H1 (cell line): ENCODE data around the gene COL4A4. TPM values are rescaled to one million over a fixed set of nuclear protein-coding genes. Genes with fewer than 3 reads are reported as not detected.

Experiments used
- CTCF ChIA-PET: fragments of 300-600 bp; sonication (Branson Sonifier 250); formaldehyde crosslinking; loops from one replicate; lab custom pipeline; 2021; ENCODE audit not compliant: partially characterized antibody; lab: Charles Lee
- POLR2A ChIA-PET: fragments of 300-600 bp; sonication (Branson Sonifier 250); formaldehyde crosslinking; loops from one replicate; lab custom pipeline; 2021; ENCODE audit warnings: inconsistent platforms; ENCODE audit not compliant: partially characterized antibody; lab: Charles Lee
- DNase-seq, 2 experiments: peaks; one replicate each; pipeline versions ENCODE4 v3.0.0 to v3.0.0-alpha.2; 2010 to 2022; ENCODE audit warnings: low spot score in 2 of 2, low read depth in 1 of 2, mixed read lengths in 1 of 2
- FAIRE-seq: peaks from 2 replicates; lab custom pipeline; 2011; peaks lifted over from hg19 to GRCh38; lab: Jason Lieb, UNC
- H2AFZ ChIP-seq: 2 replicates; pipeline ENCODE4 v1.8.1; 2012; ENCODE audit warnings: low read length, inconsistent platforms
- H2AK5ac ChIP-seq: 2 replicates; pipeline ENCODE4 v1.6.1; 2013; ENCODE audit warnings: low read depth, low read length
- H2BK120ac ChIP-seq: replicated peaks from 2 replicates; pipeline ENCODE3; 2013; ENCODE audit warnings: low read depth, low read length, inconsistent platforms
- H2BK12ac ChIP-seq: 2 replicates; pipeline ENCODE4 v1.6.1; 2013; ENCODE audit warnings: low read depth, low read length
- H2BK15ac ChIP-seq: 2 replicates; pipeline ENCODE4 v1.6.1; 2013; ENCODE audit warnings: low read length
- H2BK20ac ChIP-seq: 2 replicates; pipeline ENCODE4 v1.6.1; 2013; ENCODE audit warnings: low read length
- H2BK5ac ChIP-seq: 2 replicates; pipeline ENCODE4 v1.6.1; 2013; ENCODE audit warnings: low read depth, low read length
- H3K14ac ChIP-seq: 2 replicates; pipeline ENCODE4 v1.6.1; 2013; ENCODE audit warnings: inconsistent platforms; ENCODE audit not compliant: insufficient read length
- H3K18ac ChIP-seq: 2 replicates; pipeline ENCODE4 v1.6.1; 2013; ENCODE audit warnings: low read length; ENCODE audit errors: extremely low read depth
- H3K23ac ChIP-seq: 2 replicates; pipeline ENCODE4 v1.6.1; 2013; ENCODE audit warnings: inconsistent platforms; ENCODE audit not compliant: insufficient read length
- H3K23me2 ChIP-seq: 2 replicates; pipeline ENCODE4 v1.6.1; 2013; ENCODE audit warnings: low read depth, low read length
- H3K27ac ChIP-seq: 2 replicates; pipeline ENCODE4 v1.6.1; 2011; ENCODE audit warnings: low read depth, low read length, inconsistent platforms
- H3K27me3 ChIP-seq, 4 experiments: replicated peaks in 1 of 4; 1 replicate in 1 of 4; 2 replicates in 3 of 4; pipeline versions ENCODE4 v1.6.1 to v1.8.1; 2011 to 2013; ENCODE audit warnings: low read length in 3 of 4, mild to moderate bottlenecking in 3 of 4, inconsistent platforms in 2 of 4, mixed read lengths in 2 of 4, moderate library complexity in 1 of 4; ENCODE audit not compliant: control insufficient read depth in 3 of 4, insufficient read depth in 3 of 4; ENCODE audit errors: extremely low read depth in 1 of 4
- H3K36me3 ChIP-seq, 4 experiments: 2 replicates each; pipeline versions ENCODE4 v1.6.1 to v1.8.1; 2011 to 2013; ENCODE audit warnings: mild to moderate bottlenecking in 4 of 4, low read length in 3 of 4, moderate library complexity in 2 of 4, control low read depth in 1 of 4, inconsistent platforms in 1 of 4; ENCODE audit not compliant: insufficient read depth in 4 of 4, control insufficient read depth in 2 of 4
- H3K4ac ChIP-seq: replicated peaks from 2 replicates; pipeline ENCODE3; 2013; ENCODE audit warnings: low read length, low read depth, mixed read lengths, inconsistent platforms; ENCODE audit not compliant: insufficient read length
- H3K4me1 ChIP-seq, 4 experiments: replicated peaks in 1 of 4; 1 replicate in 1 of 4; 2 replicates in 3 of 4; pipeline versions ENCODE4 v1.6.1 to v1.8.1; 2011 to 2013; ENCODE audit warnings: low read length in 3 of 4, inconsistent platforms in 2 of 4, mixed read lengths in 1 of 4; ENCODE audit not compliant: insufficient read depth in 4 of 4, control insufficient read depth in 3 of 4
- H3K4me2 ChIP-seq, 2 experiments: 2 replicates each; pipeline versions ENCODE4 v1.6.1 to v1.8.1; 2011 to 2013; ENCODE audit warnings: low read depth in 2 of 2, low read length in 2 of 2, control low read depth in 1 of 2, inconsistent platforms in 1 of 2, mild to moderate bottlenecking in 1 of 2; ENCODE audit not compliant: insufficient read depth in 1 of 2
- H3K4me3 ChIP-seq, 4 experiments: fragments of 200-600, 300-600 bp in 1 of 4; sonication (generic), shearing (Covaris generic), sonication (Bioruptor Twin) in 1 of 4; 2 replicates each; pipeline versions ENCODE4 v1.5.1 to v1.8.1; 2011 to 2016; ENCODE audit warnings: low read length in 4 of 4, low read depth in 3 of 4, control low read depth in 2 of 4, inconsistent platforms in 2 of 4, mild to moderate bottlenecking in 2 of 4, mixed read lengths in 1 of 4, moderate library complexity in 1 of 4; ENCODE audit not compliant: insufficient read depth in 2 of 4; ENCODE audit errors: extremely low read depth in 1 of 4
- H3K56ac ChIP-seq: replicated peaks from 2 replicates; pipeline ENCODE3; 2013; ENCODE audit warnings: low read depth, mild to moderate bottlenecking, mixed read lengths, low read length, inconsistent platforms; ENCODE audit not compliant: insufficient read length
- H3K79me1 ChIP-seq: 2 replicates; pipeline ENCODE4 v1.6.1; 2013; ENCODE audit warnings: low read depth, low read length, control low read depth
- H3K79me2 ChIP-seq, 2 experiments: 2 replicates each; pipeline versions ENCODE4 v1.6.1 to v1.8.1; 2012 to 2013; ENCODE audit warnings: low read length in 2 of 2, mild to moderate bottlenecking in 2 of 2, inconsistent platforms in 1 of 2; ENCODE audit not compliant: insufficient read depth in 2 of 2, control insufficient read depth in 1 of 2
- H3K9ac ChIP-seq, 4 experiments: replicated peaks in 1 of 4; 1 replicate in 1 of 4; 2 replicates in 3 of 4; pipeline versions ENCODE4 v1.6.1 to v1.8.1; 2011 to 2013; ENCODE audit warnings: low read depth in 3 of 4, low read length in 3 of 4, control low read depth in 2 of 4, mild to moderate bottlenecking in 2 of 4, moderate library complexity in 2 of 4, inconsistent platforms in 1 of 4; ENCODE audit errors: extremely low read depth in 1 of 4
- H3K9me3 ChIP-seq, 2 experiments: 2 replicates each; pipeline versions ENCODE4 v1.6.1 to v1.8.1; 2012 to 2013; ENCODE audit warnings: mild to moderate bottlenecking in 2 of 2, moderate library complexity in 2 of 2, control low read depth in 1 of 2, inconsistent platforms in 1 of 2, low read depth in 1 of 2, low read length in 1 of 2, mixed read lengths in 1 of 2; ENCODE audit not compliant: insufficient read depth in 2 of 2
- H4K20me1 ChIP-seq, 2 experiments: replicated peaks in 1 of 2; 2 replicates each; pipeline versions ENCODE3 to v1.8.1; 2011 to 2013; ENCODE audit warnings: inconsistent platforms in 2 of 2, low read length in 2 of 2, mild to moderate bottlenecking in 1 of 2; ENCODE audit not compliant: insufficient read depth in 2 of 2, control insufficient read depth in 1 of 2
- H4K5ac ChIP-seq: 2 replicates; pipeline ENCODE4 v1.6.1; 2013; ENCODE audit warnings: low read length, low read depth, mixed read lengths, inconsistent platforms; ENCODE audit not compliant: insufficient read length
- H4K8ac ChIP-seq: 2 replicates; pipeline ENCODE4 v1.8.0; 2013; ENCODE audit warnings: mild to moderate bottlenecking, moderate library complexity, low read length, inconsistent platforms; ENCODE audit not compliant: insufficient read depth; ENCODE audit errors: extremely low read depth
- H4K91ac ChIP-seq: replicated peaks from 2 replicates; pipeline ENCODE3; 2013; ENCODE audit warnings: low read length, mixed read lengths, inconsistent platforms; ENCODE audit not compliant: insufficient read length
- ASH2L ChIP-seq: fragments of 200-600, 300-600 bp; sonication (generic); IDR thresholded peaks from one replicate; pipeline ENCODE4 v1.7.1; 2017; ENCODE audit warnings: low read length
- BRCA1 ChIP-seq: IDR thresholded peaks from 2 replicates; pipeline ENCODE4 v1.6.1; 2012; ENCODE audit warnings: low read depth, low read length, improper control_type of control experiment
- CBX5 ChIP-seq: fragments of 300-800, 300-1000 bp; sonication (generic); IDR thresholded peaks from 2 replicates; pipeline ENCODE4 v1.7.1; 2016; ENCODE audit warnings: antibody characterized with exemption, low read length, low read depth
- RXRA ChIP-seq: IDR thresholded peaks from 2 replicates; pipeline ENCODE4 v1.6.1; 2011; ENCODE audit warnings: low read depth, mild to moderate bottlenecking, low read length, moderate library complexity; ENCODE audit not compliant: insufficient read depth
- SP4 ChIP-seq: IDR thresholded peaks from 2 replicates; pipeline ENCODE4 v1.6.1; 2012; ENCODE audit warnings: low read length, inconsistent platforms
- WGBS, 2 experiments: shearing (Covaris generic) in 1 of 2; methylation state at CpG; one replicate each; pipeline versions ENCODE4 v1.1.6 to v1.1.7; 2013 to 2015; ENCODE audit warnings: low lambda C conversion rate in 2 of 2, mixed read lengths in 2 of 2, inconsistent platforms in 1 of 2, low coverage in 1 of 2, missing lambda C conversion rate in 1 of 2; ENCODE audit not compliant: insufficient replicate concordance in 2 of 2, insufficient coverage in 1 of 2, insufficient read length in 1 of 2; ENCODE audit errors: extremely low coverage in 1 of 2, missing lambda C conversion rate in 1 of 2; 5-methylcytosine and 5-hydroxymethylcytosine counted together
- polyA plus RNA-seq, 7 experiments: library from polyadenylated mRNA; depleted of rRNA in 3 of 7; stranded (reverse) in 5 of 7; unstranded in 2 of 7; fragments of >200 nt in 5 of 7; fragments of 200-250 nt in 2 of 7; gene quantifications; 1 replicate in 5 of 7; 2 replicates in 1 of 7; 4 replicates in 1 of 7; pipeline versions ENCODE4 v1.2.1 to v1.2.3, GENCODE V29; 2011 to 2013; ENCODE audit warnings: missing spikeins in 2 of 7, mixed read lengths in 2 of 7
- total RNA-seq: library from RNA; stranded (reverse); fragmentation: NEBNext Ultra II Directional; extraction: Animal tissue kit (Norgen Biotek cat#: 25700); gene quantifications from 2 replicates; pipeline ENCODE4 v1.2.1, GENCODE V29; 2021
- TF ChIP-seq, protein P1 (sequence below): IDR thresholded peaks from 2 replicates; pipeline ENCODE4 v1.6.1; 2012; ENCODE audit warnings: inconsistent platforms

COL4A4 gene
- total and polyA plus RNA-seq, 2 of the 8 experiments (the other 6 are each of a cell fraction or from before 2014, with no cell fraction given) = 0.33 to 1.7 TPM

DNA sequence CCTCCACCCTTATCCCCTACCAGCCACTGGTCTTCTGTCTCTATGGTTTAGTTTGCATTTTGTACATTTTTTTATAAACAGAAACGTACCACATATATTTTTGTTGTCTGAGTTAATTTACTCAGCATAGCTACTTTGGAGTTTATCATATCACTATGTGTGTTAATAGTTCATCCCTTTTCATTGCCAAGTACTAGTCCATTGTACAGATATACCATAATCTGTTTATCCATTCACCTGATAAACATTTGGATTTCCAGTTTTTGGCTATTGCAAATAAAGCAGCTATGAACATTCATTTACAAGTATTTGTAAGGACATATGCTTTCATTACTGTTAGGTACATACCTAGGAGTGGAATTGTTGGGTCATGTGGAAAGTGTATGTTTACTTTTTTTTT, 204.6 kb downstream of the COL4A4 start:
- CTCF ChIA-PET = no interaction called here
- WGBS, 2 experiments = 78% methylated on average over 1 of the region's 1 CpG; no CpG with 5 or more reads in 1 of the 2 experiments
- peaks cover 0 to 6% (median 0%) of the 10 kb centered on the region in 4 experiments; a peak in 2 of 7 replicates for H3K4me1 ChIP-seq
- TF ChIP-seq RXRA (no peak), ASH2L (no peak), SP4 (no peak), CBX5 (no peak), BRCA1 (no peak)
- TF ChIP-seq, protein P1, sequence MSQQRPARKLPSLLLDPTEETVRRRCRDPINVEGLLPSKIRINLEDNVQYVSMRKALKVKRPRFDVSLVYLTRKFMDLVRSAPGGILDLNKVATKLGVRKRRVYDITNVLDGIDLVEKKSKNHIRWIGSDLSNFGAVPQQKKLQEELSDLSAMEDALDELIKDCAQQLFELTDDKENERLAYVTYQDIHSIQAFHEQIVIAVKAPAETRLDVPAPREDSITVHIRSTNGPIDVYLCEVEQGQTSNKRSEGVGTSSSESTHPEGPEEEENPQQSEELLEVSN = no peak

More for the DNA sequence above, 204.6 kb downstream of the COL4A4 start:
- no peak overlapping the region for H3K27ac ChIP-seq
- H3K56ac ChIP-seq = no peak overlapping the region
- POLR2A ChIA-PET = no interaction called here
- no peaks in the 10 kb centered on the region for H3K79me1 ChIP-seq
- H2BK5ac ChIP-seq = no peak overlapping the region
- no peak overlapping the region for H3K4me2 ChIP-seq
- H3K14ac ChIP-seq = no peak overlapping the region
- H4K8ac ChIP-seq = no peak overlapping the region
- no peaks in the 10 kb centered on the region for H3K27me3 ChIP-seq
- H3K23ac ChIP-seq = no peak overlapping the region
- H3K4me3 ChIP-seq = no peak overlapping the region
- peaks cover 2 to 4% of the 10 kb centered on the region in 2 experiments; a peak in 2 of 4 replicates for H3K9me3 ChIP-seq
- H3K4ac ChIP-seq = no peak overlapping the region
- no peak overlapping the region for H2AFZ ChIP-seq
- H3K23me2 ChIP-seq = no peaks in the 10 kb centered on the region
- H4K91ac ChIP-seq = no peak overlapping the region
- H3K9ac ChIP-seq = no peak overlapping the region
- H3K18ac ChIP-seq = no peak overlapping the region
- no peaks in the 10 kb centered on the region for H4K20me1 ChIP-seq
- DNase-seq (no peak), FAIRE-seq (no peak)
- H2BK15ac ChIP-seq = no peak overlapping the region
- no peak overlapping the region for H2BK120ac ChIP-seq
- no peak overlapping the region for H2AK5ac ChIP-seq
- H2BK12ac ChIP-seq = no peak overlapping the region
- H3K36me3 ChIP-seq = no peaks in the 10 kb centered on the region
- no peaks in the 10 kb centered on the region for H3K79me2 ChIP-seq
- H4K5ac ChIP-seq = no peak overlapping the region
- no peak overlapping the region for H2BK20ac ChIP-seq
